Astrocyte of the cerebellum (primary cell): ENCODE results near the gene NINJ1.
"Not testable (repeated sequence)": the region's sequence is repeated elsewhere in the genome, so short reads cannot be mapped to it uniquely, and the experiment has no call there.

ENCODE experiments used
- DNase-seq: peaks from one replicate; pipeline ENCODE4 v3.0.0-alpha.2; 2011; ENCODE audit warnings: low read depth
- H3K4me3 ChIP-seq: 2 replicates; pipeline ENCODE4 v1.5.1; 2011; ENCODE audit warnings: mild to moderate bottlenecking, low read depth, low read length, moderate library complexity
- CTCF ChIP-seq: IDR thresholded peaks from 2 replicates; pipeline ENCODE4 v1.5.1; 2012; ENCODE audit warnings: low read length, low read depth, moderate library complexity, mild to moderate bottlenecking; ENCODE audit errors: missing control alignments
- in situ Hi-C: cut with HindIII; loops from 2 replicates; pipeline ENCODE4 v1.10.0; 2017; ENCODE audit warnings: low sequenced_read_pairs

Gene NINJ1

GRCh38 chr9:93151097-93151784 is 17.2 kb upstream of the NINJ1 start:
- no peak for TF ChIP-seq CTCF
- in situ Hi-C loops: no loop called here
- DNase-seq: no peak
- H3K4me3 ChIP-seq: no peak overlapping the region

DNA sequence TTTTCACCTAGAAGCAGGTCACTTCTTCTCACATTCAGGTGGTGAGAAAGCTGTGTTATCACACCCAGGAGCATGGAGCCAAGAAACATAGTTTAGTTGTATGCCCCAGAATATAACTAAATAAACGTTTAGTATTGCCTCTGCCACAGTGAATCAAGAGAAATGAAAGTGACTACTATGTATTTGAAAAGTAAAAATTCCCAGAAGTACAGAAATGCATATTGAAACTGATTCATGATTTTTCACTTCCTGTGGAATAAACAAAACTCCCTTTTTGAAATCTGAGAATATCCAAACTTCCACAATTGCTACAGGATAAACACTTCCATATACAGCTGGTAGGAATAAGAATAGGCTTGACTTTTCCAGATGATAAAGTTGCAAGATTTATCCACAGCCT is 15.3 kb upstream of the NINJ1 start:
- in situ Hi-C loops: no loop called here
- no peak for DNase-seq
- no peak for TF ChIP-seq CTCF
- H3K4me3 ChIP-seq: no peak overlapping the region

DNA sequence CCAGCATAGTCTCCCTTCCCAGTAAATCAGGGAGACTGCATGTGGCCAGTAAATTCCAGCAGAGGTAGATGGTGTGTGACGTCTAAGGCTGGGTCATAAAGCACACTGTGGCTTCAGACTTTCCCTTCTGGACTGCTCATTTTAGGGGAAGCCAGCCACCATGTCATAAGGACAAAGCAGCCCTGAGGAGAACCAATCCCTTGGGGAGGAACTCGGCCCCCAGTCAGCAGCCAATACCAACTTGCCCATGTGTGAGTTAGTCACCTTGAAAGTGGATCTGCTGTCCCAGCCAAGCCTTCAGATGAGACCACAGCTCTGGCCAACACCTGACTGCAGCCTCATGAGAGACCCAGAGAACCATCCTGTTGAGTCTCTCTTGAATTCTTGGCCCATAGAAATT is 14.7 kb upstream of the NINJ1 start:
- H3K4me3 ChIP-seq: no peak overlapping the region
- no peak for TF ChIP-seq CTCF
- DNase-seq: no peak
- in situ Hi-C loops: no loop called here

- no peak overlapping the region for H3K4me3 ChIP-seq
- no peak for TF ChIP-seq CTCF
- DNase-seq: no peak
- in situ Hi-C loops: no loop called here
Observed at GRCh38 chr9:93147632-93148031, 13.6 kb upstream of the NINJ1 start.

DNA sequence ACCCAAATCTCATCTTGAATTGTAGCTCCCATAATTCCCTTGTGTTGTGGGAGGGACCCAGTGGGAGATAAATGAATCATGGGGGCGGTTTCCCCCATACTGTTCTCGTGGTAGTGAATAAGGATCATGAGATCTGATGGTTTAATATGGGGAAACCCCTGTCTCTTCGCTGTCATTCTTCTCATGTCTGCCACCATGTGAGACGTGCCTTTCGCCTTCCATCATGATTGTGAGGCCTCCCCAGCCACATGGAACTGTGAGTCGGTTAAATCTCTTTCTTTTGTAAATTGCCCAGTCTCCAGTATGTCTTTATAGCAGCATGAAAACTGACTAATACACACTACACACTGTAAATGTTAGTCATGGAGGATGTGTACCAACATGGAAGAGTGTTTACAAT is 12.6 kb upstream of the NINJ1 start:
- H3K4me3 ChIP-seq, DNase-seq, in situ Hi-C loops: not testable (repeated sequence)

GRCh38 chr9:93143830-93144530 is 9.9 kb upstream of the NINJ1 start:
- DNase-seq: no peak

More at GRCh38 chr9:93143830-93144530, 9.9 kb upstream of the NINJ1 start:
- H3K4me3 ChIP-seq: no peak overlapping the region
- in situ Hi-C loops: no loop called here
- TF ChIP-seq CTCF: no peak
